HG03196 (cell line): ENCODE measurements around the gene SLIT1.

Experiments
- ATAC-seq: cut with Tn5 transposase; IDR thresholded peaks from one replicate; pipeline ENCODE4 v1.9.1; 2021; ENCODE audit not compliant: unreplicated experiment

The SLIT1 gene

DNA sequence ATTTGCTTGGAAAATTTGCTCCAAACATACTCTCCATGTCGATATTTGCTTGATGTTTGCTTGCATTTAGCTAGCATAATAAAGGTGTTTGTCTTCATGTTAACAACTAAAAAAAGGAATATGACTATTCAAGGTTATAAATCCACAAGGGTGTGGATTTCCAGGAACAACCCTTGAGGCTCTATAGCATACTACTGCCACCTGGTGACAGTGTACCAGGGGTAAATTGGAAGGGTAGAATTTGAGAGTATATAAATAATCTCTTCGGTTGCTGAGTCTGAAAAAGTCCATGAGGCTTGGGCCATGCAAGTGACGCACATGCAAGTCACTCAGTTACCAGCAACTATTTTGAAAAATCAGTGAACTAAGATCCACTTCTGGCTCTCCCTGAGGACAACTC, 68.4 kb downstream of the SLIT1 start:
- no peak for ATAC-seq

DNA sequence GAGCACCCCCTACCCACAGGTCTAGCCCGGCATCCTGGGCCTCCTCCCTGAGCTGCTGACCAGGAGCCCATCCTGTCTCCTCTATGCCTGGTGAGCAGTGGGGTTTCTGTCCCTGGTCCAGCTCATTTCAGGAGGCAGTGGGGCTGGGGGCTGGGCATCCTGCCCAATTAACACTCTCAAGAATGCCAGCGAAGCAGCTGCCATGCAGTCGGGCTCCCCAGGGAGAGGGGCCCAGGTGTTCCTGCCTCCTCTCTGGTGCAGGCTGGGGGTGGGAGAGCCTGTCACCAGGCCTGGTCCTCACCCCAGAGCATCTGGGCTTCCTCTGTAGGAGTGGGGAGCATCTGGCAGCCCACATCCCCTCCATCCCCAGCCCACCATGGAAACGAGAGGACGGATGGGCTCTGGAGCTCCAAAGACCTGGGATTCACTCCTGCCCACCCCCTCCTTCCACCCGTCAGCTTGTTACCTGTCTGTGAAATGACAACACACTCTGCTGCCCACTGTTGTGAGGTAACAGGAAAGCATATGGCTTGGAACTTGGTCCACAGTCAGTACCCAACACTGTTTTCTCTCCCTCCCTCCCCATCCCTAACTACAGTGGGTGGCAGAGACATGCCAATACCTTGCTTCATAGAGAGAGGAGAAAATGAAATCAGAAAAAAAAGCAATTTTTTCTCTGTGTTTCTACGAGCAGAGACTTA, 69.1 kb downstream of the SLIT1 start:
- no peak for ATAC-seq

DNA sequence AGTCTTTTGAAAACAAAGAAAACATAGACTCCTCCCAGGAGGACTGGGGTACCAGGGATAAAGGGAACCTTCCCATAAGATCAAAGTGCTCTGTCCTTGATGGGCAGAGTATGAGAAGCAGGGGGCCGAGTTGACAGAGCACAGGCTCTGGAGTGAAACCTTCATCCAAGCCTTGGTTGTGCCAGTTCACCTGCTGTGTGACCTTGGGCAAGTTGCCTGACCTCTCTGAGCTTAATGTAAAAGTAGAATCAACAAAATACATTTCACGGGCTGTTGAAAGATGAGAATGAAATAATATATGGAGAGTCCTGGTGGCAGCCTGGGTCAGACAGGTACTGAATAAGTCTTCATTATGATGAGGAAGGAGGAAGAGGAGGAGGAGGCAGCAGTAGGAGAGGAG, 69.9 kb downstream of the SLIT1 start:
- no peak for ATAC-seq

DNA sequence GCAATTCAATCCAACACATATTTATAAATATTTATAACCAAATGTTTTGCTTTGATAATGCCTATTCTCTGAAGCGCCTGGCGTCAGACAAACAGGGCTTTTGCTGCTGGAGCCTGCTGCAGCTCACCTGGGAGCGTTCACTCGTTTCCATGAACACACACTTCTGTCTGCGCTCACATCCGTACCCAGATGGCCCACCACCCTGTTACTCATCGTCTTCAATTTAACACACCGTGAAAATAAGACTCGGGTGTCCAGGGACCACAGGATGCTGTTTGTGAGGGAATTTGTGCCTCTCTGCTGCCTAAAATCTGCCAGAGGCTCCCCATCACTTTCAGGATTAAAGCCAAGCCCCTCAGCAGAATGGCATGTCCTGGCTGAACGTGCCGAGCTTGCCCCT, 74.1 kb downstream of the SLIT1 start:
- no peak for ATAC-seq

DNA sequence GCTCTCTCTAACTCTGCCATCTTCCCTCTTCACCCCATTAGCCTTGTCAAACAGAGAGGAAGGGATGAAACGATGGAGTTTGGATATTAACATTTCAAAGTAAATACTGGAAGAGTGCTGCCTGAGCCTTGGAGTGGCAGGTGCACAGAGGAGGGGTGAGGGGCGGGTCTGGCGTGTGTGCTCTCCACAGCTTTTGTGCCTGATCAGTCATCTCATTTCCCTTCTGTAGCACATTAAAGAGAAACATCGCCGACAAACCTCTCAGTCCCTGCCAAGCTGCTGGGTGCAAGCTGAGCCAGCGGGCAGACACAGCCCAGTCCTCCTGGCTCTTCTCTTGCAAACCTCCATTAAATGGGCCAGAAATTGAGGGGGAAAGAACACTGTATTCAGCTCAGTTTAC, 76.2 kb downstream of the SLIT1 start:
- no peak for ATAC-seq

DNA sequence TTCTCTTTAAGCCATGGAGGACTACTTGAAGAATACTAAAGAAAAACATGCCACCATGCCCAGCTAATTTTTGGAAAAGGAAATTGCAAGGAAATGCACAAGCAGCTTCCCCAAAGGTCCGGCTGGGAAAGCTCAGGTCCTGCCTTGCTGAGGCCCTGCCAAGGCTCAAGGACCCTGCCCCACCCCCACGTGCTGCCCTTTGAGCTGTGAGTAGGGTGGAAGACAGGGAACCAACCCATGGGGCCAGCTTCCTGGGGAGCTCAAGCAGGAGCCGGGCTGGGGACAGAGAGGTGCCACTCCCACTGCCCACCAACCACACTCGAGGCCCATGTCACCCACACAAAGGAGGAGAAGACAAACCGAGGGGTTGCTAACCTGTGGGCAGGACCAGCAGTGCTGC, 78.2 kb downstream of the SLIT1 start:
- ATAC-seq, result no peak

DNA sequence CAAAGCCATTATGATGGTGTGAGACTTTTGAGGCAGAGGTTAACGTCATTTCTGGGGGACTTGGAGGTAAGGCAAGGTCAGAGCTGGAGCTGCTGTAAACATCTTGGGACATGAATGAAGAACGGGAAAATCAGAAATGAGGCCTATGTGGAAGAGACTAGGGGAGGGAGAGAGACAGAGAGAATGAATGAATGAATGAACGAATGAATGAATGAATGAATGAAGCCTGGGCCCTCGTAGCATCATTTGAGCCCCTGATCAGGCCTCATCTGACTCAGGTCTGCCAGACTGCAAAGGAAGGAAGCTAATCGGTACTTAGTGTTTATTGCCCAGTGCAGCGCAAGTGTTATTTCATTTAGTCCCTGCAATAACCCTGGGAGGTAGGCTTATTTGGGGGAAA, 79.6 kb downstream of the SLIT1 start:
- no peak for ATAC-seq

DNA sequence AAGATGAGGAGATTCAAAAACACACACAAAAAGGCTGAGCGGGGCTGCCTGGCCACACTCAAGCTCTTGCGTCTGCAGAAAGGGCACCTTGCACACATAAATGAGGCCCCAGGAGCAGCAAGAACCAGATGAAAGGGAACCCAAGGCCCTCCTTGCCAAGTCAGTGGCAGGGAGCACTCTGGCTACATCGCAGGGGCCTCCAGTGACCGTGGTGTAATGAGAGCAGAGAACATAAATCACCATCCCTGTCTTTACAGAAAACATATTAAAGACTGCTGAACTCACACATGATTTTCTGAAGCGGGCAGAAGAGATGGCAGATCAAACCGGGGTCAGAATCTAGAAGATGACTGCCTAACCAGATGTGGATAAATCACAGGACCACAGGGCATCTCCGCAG, 80.5 kb downstream of the SLIT1 start:
- ATAC-seq, result no peak

DNA sequence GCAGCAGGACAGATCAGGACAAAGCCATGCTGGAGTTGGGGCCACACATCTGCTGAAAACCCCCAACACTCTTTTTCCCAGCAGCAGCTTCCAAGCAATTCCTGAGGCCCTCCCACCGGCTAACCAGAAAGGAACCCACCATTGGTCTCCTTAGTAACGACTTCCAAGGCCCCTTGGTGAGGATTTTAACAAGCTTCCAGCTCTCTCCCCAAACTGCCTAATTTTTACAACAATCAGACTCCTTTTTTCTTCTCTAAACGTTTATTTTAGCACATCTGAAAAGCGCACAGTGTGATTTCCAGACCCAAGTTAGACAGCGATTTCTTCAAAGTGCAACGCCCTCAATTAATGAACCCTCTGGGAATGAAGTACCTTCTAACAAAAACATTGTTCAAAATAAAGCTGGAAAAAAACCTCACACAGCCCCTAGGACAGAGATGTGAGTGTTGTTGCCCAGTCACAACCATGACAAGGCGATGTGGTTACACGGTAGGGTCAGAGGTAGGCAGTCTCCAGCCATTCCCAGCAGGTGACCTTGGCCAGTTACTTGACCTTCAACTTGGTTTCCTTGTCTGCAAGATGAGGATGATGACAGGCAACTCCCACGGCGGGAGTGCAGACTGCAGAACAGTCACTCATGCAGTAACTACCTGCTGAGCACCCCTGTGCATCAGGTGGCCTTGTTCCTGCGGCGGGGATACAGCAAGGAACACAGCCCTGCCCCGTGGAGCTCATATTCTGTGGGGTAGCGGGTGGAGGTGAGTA, 82.3 kb downstream of the SLIT1 start:
- ATAC-seq, result no peak

DNA sequence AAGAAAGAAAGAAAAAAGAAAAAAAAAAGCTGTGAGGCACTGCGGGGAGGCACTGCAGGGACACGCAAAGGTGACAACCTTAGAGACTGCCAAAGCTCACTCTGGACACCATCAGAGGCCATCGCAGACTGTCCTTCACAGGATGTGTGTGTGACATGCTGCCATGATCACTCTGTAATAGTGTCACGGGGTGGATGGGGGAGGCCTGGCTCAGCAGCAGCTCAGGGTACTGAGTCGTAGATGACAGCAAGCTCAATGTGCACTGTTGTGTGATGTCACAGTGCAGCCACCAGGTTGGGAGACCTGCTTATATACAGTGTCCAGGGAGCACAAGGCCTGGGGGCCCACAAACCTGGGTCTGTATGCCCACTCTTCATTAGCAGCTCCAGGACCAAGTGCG, 83.3 kb downstream of the SLIT1 start:
- no peak for ATAC-seq

DNA sequence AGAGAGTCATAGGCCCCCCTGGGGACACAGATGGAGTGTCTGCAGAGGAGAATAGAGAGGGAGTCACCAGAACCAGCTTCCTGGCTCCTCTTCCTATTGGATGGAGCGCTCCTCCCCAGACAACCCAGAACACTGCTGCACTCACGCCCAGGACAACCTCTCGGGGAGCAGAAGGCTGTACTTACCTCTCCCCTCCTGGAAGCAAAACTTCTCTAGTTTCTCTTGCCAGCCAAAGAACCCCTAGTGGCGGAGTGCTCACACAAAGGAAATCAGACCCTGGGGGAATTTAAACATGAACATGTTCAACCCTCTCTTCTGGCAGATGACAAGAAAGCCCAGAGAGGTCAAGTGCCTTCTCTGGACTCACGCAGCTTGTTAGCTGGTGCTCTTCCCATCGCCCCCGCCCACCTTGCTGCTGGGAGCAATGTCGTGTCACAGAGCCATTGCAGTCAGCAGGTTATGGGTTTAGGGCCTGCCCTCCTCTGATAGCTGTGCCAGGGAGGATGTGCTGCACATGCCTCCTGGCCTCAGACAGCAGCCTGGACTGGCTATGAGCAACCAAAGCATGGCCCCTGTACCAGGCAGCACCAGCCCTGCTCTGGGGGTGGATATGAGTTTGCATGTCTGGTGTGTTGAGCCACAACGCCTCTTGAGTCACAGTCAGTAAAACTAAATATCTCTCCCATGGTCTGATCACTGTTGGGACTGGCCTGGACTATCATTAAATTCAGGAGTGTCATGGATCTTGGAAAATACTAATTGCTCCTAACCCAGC, 84.4 kb downstream of the SLIT1 start:
- ATAC-seq, result no peak

DNA sequence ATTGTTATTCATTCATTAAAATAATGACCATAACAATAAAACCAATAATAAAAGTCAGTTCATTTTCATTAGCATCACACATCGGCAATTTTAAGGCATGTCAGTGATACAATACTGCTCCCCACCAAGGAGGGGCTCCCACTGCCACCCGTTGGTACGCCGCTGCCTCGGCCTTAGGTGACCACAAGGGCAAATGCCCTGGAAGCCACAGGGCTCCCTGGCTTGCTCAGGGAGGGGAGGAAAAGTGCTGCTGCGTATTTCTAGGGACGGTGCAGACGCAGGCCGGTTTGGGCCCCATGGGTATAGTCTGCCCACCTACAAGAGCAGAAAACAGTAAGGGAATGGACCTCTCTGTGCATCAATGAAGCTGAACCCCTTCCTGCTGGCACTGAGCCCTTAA, 85.1 kb downstream of the SLIT1 start:
- no peak for ATAC-seq

DNA sequence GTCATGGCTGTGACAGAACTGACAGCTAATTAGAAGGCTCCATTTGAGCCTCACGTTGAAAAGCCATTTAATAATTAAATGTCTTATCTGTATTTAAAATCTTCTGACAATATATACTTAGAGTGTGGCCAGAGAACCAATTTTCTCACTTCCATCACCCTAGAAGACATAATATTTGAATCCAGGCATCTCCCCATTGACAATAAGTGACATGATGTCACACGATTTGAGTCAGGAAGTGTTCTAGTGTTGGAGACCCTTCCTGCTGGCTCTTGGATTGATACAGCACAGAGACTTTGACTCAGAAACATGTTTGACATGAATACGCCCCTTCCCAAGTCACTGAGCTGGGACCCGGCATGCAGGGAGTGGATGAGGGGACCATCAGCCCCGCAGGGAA, 85.9 kb downstream of the SLIT1 start:
- ATAC-seq, result no peak

DNA sequence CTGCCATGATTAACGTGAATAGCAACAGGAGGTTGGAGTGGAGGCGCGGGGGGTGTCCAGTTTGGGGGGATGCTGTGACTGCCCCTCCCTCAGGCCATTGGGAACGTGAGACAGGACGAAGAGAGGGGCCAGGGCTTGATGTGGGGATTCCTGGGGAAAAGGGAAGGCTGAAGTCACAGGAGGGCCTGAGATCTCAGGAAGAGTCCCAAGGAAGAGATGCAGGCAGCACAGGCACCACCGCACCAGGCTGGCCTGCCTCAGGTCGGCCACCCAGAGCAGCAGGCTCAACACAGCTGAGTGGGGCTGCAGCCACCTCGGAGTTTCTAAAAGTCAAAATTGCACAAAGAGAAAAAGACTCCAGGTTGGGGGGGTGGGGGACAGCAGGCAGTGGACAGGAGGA, 86.7 kb downstream of the SLIT1 start:
- ATAC-seq, result no peak

DNA sequence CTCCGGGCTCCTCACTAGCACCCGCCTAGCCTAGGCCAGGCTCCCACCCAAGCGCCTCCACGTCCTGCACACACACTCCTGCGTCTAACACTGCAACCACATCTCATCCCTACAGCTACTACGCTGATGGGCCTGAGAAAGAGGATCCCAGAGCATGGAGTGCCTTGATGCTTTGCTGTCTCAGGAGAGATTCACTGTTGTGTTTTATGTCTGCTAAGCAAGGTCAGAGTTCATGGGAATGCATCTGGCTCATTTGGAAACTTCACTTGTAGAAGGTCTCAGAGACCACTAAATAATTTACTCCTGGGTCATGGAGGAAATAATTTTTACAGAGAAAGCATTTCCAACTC, 88.7 kb downstream of the SLIT1 start:
- no peak for ATAC-seq

DNA sequence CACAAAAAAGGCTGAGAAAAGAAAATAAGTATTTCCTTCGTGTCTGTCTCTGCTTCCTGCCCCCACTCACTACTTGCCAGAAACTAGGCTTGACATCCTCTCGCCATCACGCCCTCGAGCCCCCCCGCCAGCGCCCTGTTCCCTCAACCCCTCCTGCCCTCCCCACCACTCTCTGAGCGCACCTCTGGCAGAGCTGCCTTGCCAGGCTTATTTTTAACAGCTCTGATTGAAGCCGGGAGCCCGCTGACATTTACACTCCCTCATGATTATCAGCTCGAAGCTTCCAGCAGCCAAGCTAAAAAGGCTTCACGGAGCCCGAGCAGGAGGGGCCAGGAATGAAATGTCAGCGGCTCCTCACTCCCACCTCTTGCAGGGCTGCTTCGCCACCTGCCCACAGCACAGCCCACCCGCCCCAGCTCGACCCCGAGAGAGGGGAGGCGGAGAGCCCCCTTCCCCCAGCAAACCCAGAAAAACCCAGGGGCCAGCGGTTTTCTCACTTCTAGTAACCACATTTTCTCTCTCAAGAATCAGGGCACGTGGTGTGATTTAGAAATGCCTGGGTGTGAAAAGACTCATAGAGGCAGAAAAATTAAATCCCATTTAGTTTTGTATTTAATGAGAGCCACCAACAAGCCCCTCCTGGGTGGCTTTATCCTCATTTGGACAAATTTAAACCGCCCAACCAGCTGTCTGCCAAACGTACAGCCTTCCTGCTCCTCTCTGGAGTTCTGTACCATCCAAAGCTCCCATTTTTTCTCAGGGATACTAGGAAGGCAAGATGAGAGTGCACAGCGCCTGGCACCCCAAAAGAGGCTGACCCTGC, 89.3 kb downstream of the SLIT1 start:
- ATAC-seq, result no peak

DNA sequence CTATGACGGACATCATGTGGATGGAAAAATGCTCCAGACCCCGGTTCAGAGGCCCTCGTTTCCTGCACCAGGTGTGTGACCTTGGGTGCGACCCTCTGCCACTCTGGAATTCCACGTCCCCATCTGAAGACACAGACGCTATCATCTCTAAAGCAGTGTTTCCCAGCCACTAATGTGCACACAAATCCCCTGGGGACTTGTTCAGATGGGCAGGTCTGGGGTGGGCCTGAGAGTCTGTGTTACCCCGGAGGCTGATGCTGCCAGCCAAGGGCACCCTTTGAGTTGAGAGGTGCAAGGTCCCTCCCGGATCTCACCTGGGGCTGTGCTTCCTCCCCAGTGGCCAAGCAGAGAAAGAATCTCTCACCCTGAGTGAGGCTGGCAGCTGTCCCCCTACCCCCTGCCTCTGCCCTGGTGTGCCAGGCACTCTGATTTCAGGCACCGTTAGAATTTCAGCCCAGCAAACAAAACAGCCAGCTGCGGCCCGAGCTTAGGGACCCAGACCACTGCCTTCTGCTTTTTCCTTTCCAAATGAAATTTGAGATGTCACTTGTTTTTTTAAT, 90.0 kb downstream of the SLIT1 start:
- no peak for ATAC-seq

DNA sequence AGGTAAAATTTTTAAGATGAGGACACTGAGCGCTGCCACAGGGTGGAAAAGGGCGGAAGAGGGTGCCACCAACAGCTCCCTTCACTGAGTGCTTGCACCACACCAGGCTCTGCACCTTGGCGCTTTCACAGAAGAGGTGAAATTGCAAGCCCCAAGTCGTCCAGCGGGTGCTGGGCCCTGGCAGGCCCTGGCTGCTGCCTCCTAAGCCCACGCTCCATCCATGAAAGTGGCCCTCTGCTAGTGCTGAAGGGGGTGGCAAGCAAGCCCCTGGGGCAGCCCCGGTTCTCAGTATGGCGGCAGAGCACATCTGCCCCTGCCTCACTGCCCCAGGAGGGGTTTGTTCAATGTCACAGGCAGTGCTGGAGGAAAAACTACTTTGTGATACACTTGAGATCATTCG, 95.1 kb downstream of the SLIT1 start:
- ATAC-seq, result no peak

DNA sequence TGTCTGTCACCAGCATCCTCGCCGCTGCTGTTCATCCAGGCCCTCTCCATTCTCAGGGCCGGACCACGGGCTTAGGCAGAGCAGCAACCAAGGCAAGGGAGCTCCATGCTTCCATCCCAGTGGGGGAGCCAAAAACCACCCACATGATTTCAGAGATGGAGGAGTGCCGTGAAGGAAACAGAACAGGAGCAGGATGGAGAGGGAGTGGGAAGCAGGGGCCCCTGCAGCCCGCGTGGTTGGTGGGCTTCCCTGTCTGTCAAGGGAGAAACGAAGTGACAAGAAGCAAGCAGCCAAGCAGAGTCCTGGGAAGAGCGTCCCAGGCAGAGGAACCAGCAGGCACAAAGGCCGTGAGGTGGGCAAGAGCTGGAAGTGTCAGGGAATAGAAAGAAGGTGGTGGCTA, 95.7 kb downstream of the SLIT1 start:
- no peak for ATAC-seq

DNA sequence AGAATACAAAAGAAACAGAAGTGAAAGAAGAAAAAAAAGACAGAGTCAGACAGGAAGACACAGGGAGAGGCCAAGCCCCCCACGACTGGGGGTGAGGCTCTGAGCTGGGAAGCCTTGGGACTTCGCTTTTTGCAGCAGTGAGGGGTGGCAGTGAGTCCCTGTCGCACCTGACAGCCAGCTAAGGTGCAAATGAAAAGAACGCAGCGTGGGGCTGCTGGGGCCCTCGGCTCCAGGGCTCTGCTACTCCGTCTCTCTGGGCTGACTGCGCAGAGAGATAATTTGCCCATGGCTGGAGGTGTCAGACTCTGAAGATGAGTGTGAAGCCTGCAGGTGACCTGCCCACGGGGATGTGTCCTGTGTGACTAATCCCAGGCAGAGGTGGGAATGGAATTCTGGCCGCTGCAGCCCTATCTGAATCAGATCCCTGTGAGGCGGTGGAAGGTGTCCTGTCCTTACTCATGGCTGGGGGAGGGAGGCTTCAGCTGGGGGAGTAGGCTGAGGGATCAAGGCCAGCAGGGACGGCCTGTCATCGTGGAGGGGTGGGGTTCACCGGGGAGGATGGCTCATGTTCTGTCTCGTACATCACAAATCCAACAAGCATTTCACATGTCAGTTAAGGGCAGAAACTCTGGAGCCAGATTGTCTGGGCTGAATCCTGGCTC, 96.4 kb downstream of the SLIT1 start:
- ATAC-seq, result no peak
